Cardiac muscle cell (in vitro differentiated cells and primary cell): ENCODE data around the gene CTXND2. TPM values are rescaled to one million over a fixed set of nuclear protein-coding genes. Genes with fewer than 3 reads are reported as not detected.

Experiments
- DNase-seq, 2 donors: peaks; one replicate each; pipeline versions ENCODE4 v3.0.0 to v3.0.0-alpha.2; 2010 to 2017; ENCODE audit warnings: low read depth in 1 of 2, low spot score in 1 of 2
- H3K27ac ChIP-seq: fragments of 200-600 bp; sonication (generic); 2 replicates; pipeline ENCODE4 v1.5.1; 2016
- H3K27me3 ChIP-seq: fragments of 200-600 bp; sonication (generic); 2 replicates; pipeline ENCODE4 v1.6.0; 2016; ENCODE audit warnings: control low read depth
- H3K36me3 ChIP-seq: fragments of 200-600 bp; sonication (generic); 2 replicates; pipeline ENCODE4 v1.5.1; 2016; ENCODE audit warnings: control low read depth
- H3K4me1 ChIP-seq: fragments of 200-600 bp; sonication (generic); 2 replicates; pipeline ENCODE4 v1.8.1; 2017; ENCODE audit warnings: low read depth, mild to moderate bottlenecking, mixed run types
- H3K4me3 ChIP-seq: fragments of 200-600 bp; sonication (generic); 2 replicates; pipeline ENCODE4 v1.5.1; 2016; ENCODE audit warnings: mild to moderate bottlenecking
- H3K9me3 ChIP-seq: fragments of 200-600 bp; sonication (generic); 2 replicates; pipeline ENCODE4 v1.5.1; 2017; ENCODE audit warnings: low read depth, mild to moderate bottlenecking, control low read depth
- polyA plus RNA-seq: library from polyadenylated mRNA; unstranded; fragments of >200 nt; fragmentation: Nextera tagmentation; extraction: Ambion mirVana; gene quantifications from 2 replicates; pipeline ENCODE4 v1.2.1, GENCODE V29; 2016
- total RNA-seq: library from RNA; depleted of rRNA; stranded (reverse); fragments of >200 nt; gene quantifications from 2 replicates; pipeline ENCODE4 v1.2.3, GENCODE V29; 2016
- TF ChIP-seq, protein P1 (sequence below): IDR thresholded peaks from 2 replicates; pipeline ENCODE4 v1.5.1; 2012; ENCODE audit warnings: low read depth, mild to moderate bottlenecking, low read length

Gene CTXND2
- total and polyA plus RNA-seq, 2 experiments from 2014 or later = not detected

DNA sequence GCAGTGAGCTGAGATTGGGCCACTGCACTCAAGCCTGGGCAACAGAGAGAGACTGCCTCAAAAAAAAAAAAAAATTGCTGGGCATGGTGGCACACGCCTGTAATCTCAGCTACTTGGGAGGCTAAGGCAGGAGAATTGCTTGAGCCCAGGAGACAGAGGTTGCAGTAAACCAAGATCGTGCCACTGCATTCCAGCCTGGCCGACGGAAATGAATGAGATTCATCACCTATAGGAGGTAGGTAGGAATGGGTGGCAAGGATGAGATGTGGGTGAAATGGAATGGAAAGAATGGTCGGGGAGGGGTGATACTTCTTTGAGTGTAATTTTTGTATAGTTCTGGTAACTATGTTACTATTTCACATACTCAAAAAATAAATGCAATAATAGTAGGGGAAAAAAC is 15.4 kb downstream of the CTXND2 start:
- no peak for DNase-seq
- Histone ChIP-seq H3K36me3 (no peaks in the 10 kb centered on the region), H3K4me3 (no peak overlapping the region), H3K27me3 (no peaks in the 10 kb centered on the region), H3K4me1 (no peaks in the 10 kb centered on the region), H3K9me3 (no peaks in the 10 kb centered on the region), H3K27ac (no peak overlapping the region)
- TF ChIP-seq, protein P1, sequence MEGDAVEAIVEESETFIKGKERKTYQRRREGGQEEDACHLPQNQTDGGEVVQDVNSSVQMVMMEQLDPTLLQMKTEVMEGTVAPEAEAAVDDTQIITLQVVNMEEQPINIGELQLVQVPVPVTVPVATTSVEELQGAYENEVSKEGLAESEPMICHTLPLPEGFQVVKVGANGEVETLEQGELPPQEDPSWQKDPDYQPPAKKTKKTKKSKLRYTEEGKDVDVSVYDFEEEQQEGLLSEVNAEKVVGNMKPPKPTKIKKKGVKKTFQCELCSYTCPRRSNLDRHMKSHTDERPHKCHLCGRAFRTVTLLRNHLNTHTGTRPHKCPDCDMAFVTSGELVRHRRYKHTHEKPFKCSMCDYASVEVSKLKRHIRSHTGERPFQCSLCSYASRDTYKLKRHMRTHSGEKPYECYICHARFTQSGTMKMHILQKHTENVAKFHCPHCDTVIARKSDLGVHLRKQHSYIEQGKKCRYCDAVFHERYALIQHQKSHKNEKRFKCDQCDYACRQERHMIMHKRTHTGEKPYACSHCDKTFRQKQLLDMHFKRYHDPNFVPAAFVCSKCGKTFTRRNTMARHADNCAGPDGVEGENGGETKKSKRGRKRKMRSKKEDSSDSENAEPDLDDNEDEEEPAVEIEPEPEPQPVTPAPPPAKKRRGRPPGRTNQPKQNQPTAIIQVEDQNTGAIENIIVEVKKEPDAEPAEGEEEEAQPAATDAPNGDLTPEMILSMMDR = no peak

DNA sequence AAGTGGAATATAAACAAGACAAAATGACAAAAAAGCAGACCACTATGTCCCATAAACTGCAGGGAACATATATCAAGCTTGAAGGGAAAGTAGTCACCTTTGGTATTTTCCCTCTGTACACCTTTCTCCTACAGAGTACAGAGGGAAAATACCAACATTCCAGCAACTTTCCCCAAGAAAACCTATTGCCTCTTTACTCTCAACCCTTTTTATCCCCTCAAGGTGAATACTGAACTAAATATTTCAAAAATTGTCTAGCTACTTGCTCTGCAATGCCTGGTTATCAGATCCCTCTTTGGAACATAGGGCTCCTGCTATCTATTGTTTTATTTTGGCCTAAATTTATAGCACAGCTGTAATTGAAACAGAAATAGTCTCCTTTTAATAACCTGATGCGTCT is 15.8 kb downstream of the CTXND2 start:
- Histone ChIP-seq H3K27ac (no peak overlapping the region), H3K4me3 (no peak overlapping the region), H3K36me3 (no peaks in the 10 kb centered on the region), H3K4me1 (no peaks in the 10 kb centered on the region), H3K9me3 (no peaks in the 10 kb centered on the region), H3K27me3 (no peaks in the 10 kb centered on the region)
- TF ChIP-seq, protein P1 = no peak
- no peak for DNase-seq

DNA sequence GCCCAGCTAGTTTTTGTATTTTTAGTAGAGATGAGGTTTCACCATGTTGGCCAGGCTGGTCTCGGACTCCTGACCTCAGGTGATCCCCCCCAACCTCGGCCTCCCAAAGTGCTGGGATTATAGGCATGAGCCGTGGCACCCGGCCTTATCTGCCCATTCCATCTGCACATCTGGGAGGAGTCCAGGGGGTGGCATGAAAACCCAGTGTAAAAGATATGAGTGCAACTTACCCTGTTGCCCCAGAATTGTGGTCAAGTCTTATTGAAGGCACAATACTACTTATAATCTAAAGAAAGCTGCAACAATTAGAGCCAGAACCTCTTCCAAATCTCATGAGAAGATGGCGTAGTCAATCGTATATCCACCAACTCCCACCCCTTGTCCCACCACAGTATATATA is 18.4 kb downstream of the CTXND2 start:
- no peak for DNase-seq
- no peak overlapping the region for H3K27ac ChIP-seq
- H3K9me3 ChIP-seq = no peaks in the 10 kb centered on the region
- no peaks in the 10 kb centered on the region for H3K36me3 ChIP-seq
- H3K27me3 ChIP-seq = no peaks in the 10 kb centered on the region
- no peaks in the 10 kb centered on the region for H3K4me1 ChIP-seq
- TF ChIP-seq, protein P1 = no peak
- H3K4me3 ChIP-seq = no peak overlapping the region

DNA sequence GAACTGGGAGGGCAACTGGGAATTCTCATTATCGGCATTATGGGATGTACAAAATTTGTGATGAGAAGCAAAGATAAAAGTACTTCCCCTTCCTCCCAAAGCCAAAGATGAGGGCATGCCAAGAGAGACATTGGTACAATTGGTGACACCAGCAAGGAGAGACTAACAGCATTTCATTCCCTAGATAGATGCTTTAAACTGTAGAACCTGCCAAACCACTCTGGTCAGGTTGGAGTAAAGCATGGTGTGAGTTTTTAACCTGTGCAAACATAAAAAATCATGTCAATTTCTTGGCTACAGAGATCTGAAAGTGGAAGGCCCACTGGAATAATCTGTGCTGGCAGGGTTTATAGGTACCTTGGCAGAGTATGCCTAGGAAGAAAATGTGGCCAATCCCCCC is 19.4 kb downstream of the CTXND2 start:
- Histone ChIP-seq H3K27ac (no peak overlapping the region), H3K4me1 (no peaks in the 10 kb centered on the region), H3K36me3 (no peaks in the 10 kb centered on the region), H3K9me3 (no peaks in the 10 kb centered on the region), H3K27me3 (no peaks in the 10 kb centered on the region), H3K4me3 (no peak overlapping the region)
- TF ChIP-seq, protein P1 = no peak
- no peak for DNase-seq

DNA sequence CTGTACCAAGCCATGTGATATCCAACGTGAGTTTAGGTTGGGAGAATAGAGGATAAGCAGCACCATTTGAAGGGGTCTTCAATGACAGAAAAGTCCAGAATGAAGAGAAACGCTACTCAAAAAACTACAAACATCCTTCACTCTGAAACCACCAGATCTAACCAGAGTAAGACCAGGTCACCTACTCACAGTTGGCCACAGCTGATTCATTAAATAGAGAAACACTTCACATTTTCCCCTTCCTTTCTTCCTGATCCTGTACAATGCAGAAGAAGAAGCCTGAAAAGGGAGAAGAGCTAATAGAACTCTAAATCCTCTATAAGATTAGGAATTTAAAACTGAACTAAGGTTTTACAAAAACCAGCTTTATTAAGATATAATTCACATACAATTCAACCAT is 19.9 kb downstream of the CTXND2 start:
- TF ChIP-seq, protein P1 = no peak
- no peak overlapping the region for H3K4me3 ChIP-seq

More for the DNA sequence above, 19.9 kb downstream of the CTXND2 start:
- DNase-seq = no peak
- Histone ChIP-seq H3K36me3 (no peaks in the 10 kb centered on the region), H3K9me3 (no peaks in the 10 kb centered on the region), H3K4me1 (no peaks in the 10 kb centered on the region), H3K27me3 (no peaks in the 10 kb centered on the region), H3K27ac (no peak overlapping the region)
